ENCODE results near the gene ATM.

- no peak for TF ChIP-seq POLR2A (IDR thresholded peaks at IDR 0.05)
- TF ChIP-seq, protein P1, sequence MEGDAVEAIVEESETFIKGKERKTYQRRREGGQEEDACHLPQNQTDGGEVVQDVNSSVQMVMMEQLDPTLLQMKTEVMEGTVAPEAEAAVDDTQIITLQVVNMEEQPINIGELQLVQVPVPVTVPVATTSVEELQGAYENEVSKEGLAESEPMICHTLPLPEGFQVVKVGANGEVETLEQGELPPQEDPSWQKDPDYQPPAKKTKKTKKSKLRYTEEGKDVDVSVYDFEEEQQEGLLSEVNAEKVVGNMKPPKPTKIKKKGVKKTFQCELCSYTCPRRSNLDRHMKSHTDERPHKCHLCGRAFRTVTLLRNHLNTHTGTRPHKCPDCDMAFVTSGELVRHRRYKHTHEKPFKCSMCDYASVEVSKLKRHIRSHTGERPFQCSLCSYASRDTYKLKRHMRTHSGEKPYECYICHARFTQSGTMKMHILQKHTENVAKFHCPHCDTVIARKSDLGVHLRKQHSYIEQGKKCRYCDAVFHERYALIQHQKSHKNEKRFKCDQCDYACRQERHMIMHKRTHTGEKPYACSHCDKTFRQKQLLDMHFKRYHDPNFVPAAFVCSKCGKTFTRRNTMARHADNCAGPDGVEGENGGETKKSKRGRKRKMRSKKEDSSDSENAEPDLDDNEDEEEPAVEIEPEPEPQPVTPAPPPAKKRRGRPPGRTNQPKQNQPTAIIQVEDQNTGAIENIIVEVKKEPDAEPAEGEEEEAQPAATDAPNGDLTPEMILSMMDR (IDR thresholded peaks at IDR 0.05) = no peak
Observed at GRCh38 chr11:108394744-108395284, 171.9 kb downstream of the ATM start.

Measured in Peyer's patch (tissue), 4 donors.